B cell (primary cell): ENCODE data around the gene COL4A3. TPM values are rescaled to one million over a fixed set of nuclear protein-coding genes. Genes with fewer than 3 reads are reported as not detected.

ENCODE experiments used
- ATAC-seq: fragments of 200-7000 bp; cut with Tn5 transposase; one replicate; pipeline ENCODE4 v1.10.0; 2021; ENCODE audit warnings: low read depth, mild to moderate bottlenecking, moderate number of reproducible peaks, moderate library complexity
- CTCF ChIA-PET: fragments of 350-600 bp; sonication (Branson Sonifier 250); formaldehyde crosslinking; loops from one replicate; lab custom pipeline; 2021; ENCODE audit warnings: antibody characterized with exemption, inconsistent platforms; lab: Charles Lee
- POLR2A ChIA-PET: fragments of 350-600 bp; sonication (Branson Sonifier 250); formaldehyde crosslinking; loops from one replicate; lab custom pipeline; 2021; ENCODE audit warnings: antibody characterized with exemption; lab: Charles Lee
- DNase-seq: peaks from one replicate; pipeline ENCODE4 v3.0.0; 2013
- H2AFZ ChIP-seq: 2 replicates; pipeline ENCODE4 v1.6.1; 2012; ENCODE audit warnings: mild to moderate bottlenecking, low read depth, low read length; ENCODE audit not compliant: insufficient read depth, poor library complexity, severe bottlenecking
- H3K27ac ChIP-seq, 2 donors: 1 replicate in 1 of 2; 2 replicates in 1 of 2; pipeline ENCODE4 v1.5.1; 2012 to 2013; ENCODE audit warnings: low read length in 2 of 2, mild to moderate bottlenecking in 2 of 2, moderate library complexity in 1 of 2
- H3K27me3 ChIP-seq, 4 experiments: fragments of 200-600 bp in 1 of 4; sonication (generic) in 1 of 4; replicated peaks in 1 of 4; 1 replicate in 2 of 4; 2 replicates in 2 of 4; pipeline versions ENCODE4 v1.6.1 to v1.7.0; 2013 to 2016; ENCODE audit warnings: low read length in 3 of 4, mild to moderate bottlenecking in 2 of 4, mixed read lengths in 1 of 4, moderate library complexity in 1 of 4; ENCODE audit not compliant: insufficient read depth in 4 of 4, control insufficient read depth in 3 of 4; ENCODE audit errors: control extremely low read depth in 1 of 4
- H3K36me3 ChIP-seq, 2 experiments: replicated peaks in 1 of 2; 1 replicate in 1 of 2; 2 replicates in 1 of 2; pipeline versions ENCODE4 v1.6.1 to v1.7.1; 2013; ENCODE audit warnings: low read length in 1 of 2; ENCODE audit not compliant: insufficient read depth in 2 of 2, control insufficient read depth in 1 of 2; ENCODE audit errors: control extremely low read depth in 1 of 2, extremely low read depth in 1 of 2
- H3K4me1 ChIP-seq, 2 donors: fragments of 200-600 bp in 1 of 2; sonication (generic) in 1 of 2; 1 replicate in 1 of 2; 2 replicates in 1 of 2; pipeline versions ENCODE4 v1.5.1 to v1.6.1; 2013 to 2017; ENCODE audit warnings: low read length in 2 of 2; ENCODE audit not compliant: control insufficient read depth in 2 of 2, insufficient read depth in 2 of 2
- H3K4me2 ChIP-seq: replicated peaks from 2 replicates; pipeline ENCODE3; 2012; ENCODE audit warnings: mild to moderate bottlenecking, low read depth, low read length; ENCODE audit not compliant: poor library complexity, severe bottlenecking
- H3K4me3 ChIP-seq, 5 experiments: fragments of 200-600 bp in 1 of 5; sonication (generic) in 1 of 5; 1 replicate in 3 of 5; 2 replicates in 2 of 5; pipeline versions ENCODE4 v1.5.1 to v1.7.0; 2011 to 2016; ENCODE audit warnings: low read length in 4 of 5, mild to moderate bottlenecking in 4 of 5, low read depth in 2 of 5, control low read depth in 1 of 5, moderate library complexity in 1 of 5; ENCODE audit not compliant: insufficient read depth in 1 of 5; ENCODE audit errors: control extremely low read depth in 1 of 5, extremely low read depth in 1 of 5
- H3K79me2 ChIP-seq: fragments of 200-600 bp; sonication (generic); one replicate; pipeline ENCODE4 v1.6.0; 2016; ENCODE audit warnings: low read length; ENCODE audit not compliant: control insufficient read depth, insufficient read depth
- H3K9ac ChIP-seq: fragments of 200-600 bp; sonication (generic); 2 replicates; pipeline ENCODE4 v1.6.1; 2017; ENCODE audit warnings: mild to moderate bottlenecking, low read length, moderate library complexity
- H3K9me3 ChIP-seq, 3 donors: one replicate each; pipeline versions ENCODE4 v1.6.1 to v1.7.1; 2013; ENCODE audit warnings: low read length in 2 of 3; ENCODE audit not compliant: control insufficient read depth in 2 of 3, insufficient read depth in 1 of 3; ENCODE audit errors: control extremely low read depth in 1 of 3
- H4K20me1 ChIP-seq: 2 replicates; pipeline ENCODE4 v1.6.0; 2012; ENCODE audit warnings: mild to moderate bottlenecking, low read length; ENCODE audit not compliant: insufficient read depth, control insufficient read depth, poor library complexity, severe bottlenecking
- H3K27ac Mint-ChIP-seq: one replicate; pipeline ENCODE4 v1.8.0; 2021; ENCODE audit warnings: mixed read lengths
- H3K27me3 Mint-ChIP-seq: one replicate; pipeline ENCODE4 v1.8.0; 2021; ENCODE audit warnings: mixed read lengths
- H3K4me1 Mint-ChIP-seq: one replicate; pipeline ENCODE4 v1.8.0; 2021; ENCODE audit warnings: mixed read lengths
- H3K4me3 Mint-ChIP-seq: one replicate; pipeline ENCODE4 v1.8.0; 2021; ENCODE audit warnings: mixed read lengths
- H3K9me3 Mint-ChIP-seq: one replicate; pipeline ENCODE4 v1.8.0; 2022; ENCODE audit warnings: mixed read lengths; ENCODE audit not compliant: insufficient read depth
- CTCF ChIP-seq: fragments of 200-600 bp; IDR thresholded peaks from one replicate; pipeline ENCODE4 v1.8.0; 2022; ENCODE audit warnings: antibody characterized with exemption, mild to moderate bottlenecking
- EZH2 ChIP-seq: IDR thresholded peaks from 2 replicates; pipeline ENCODE4 v1.6.1; 2012; ENCODE audit warnings: borderline replicate concordance, low read depth, mild to moderate bottlenecking, moderate library complexity, low read length; ENCODE audit not compliant: insufficient read depth, poor library complexity, severe bottlenecking
- WGBS: methylation state at CpG from one replicate; pipeline ENCODE4 v1.1.5; 2013; ENCODE audit warnings: missing lambda C conversion rate; ENCODE audit not compliant: insufficient coverage; 5-methylcytosine and 5-hydroxymethylcytosine counted together
- intact Hi-C: fragments of 100-400 bp; cut with micrococcal nuclease; formaldehyde crosslinking; loops from one replicate; pipeline ENCODE4 v1.10.0; 2022
- polyA plus RNA-seq: library from polyadenylated mRNA; depleted of rRNA; stranded (reverse); fragments of >200 nt; gene quantifications from 2 replicates; pipeline ENCODE4 v1.2.3, GENCODE V29; 2012
- total RNA-seq, 2 donors: library from RNA; stranded (reverse); fragments of 120-200 nt in 1 of 2; gene quantifications; 1 replicate in 1 of 2; 2 replicates in 1 of 2; pipeline versions ENCODE4 v1.2.3 to v1.2.4, GENCODE V29; 2013 to 2022

COL4A3 gene
- total and polyA plus RNA-seq, 2 donors (not counting 1 experiment from before 2014, with no cell fraction given): 33.4 to 45.9 TPM

GRCh38 chr2:227214622-227215041, 50.2 kb downstream of the COL4A3 start:
- no peaks in the 10 kb centered on the region for H3K27me3 Mint-ChIP-seq
- CTCF ChIA-PET: no interaction called here
- POLR2A ChIA-PET: no interaction called here

More at GRCh38 chr2:227214622-227215041, 50.2 kb downstream of the COL4A3 start:
- Histone ChIP-seq H3K4me2 (no peak overlapping the region), H3K4me1 (no peaks in the 10 kb centered on the region), H3K36me3 (no peaks in the 10 kb centered on the region), H3K79me2 (no peaks in the 10 kb centered on the region), H3K9ac (no peak overlapping the region), H3K9me3 (peaks cover 0 to 2% (median 0%) of the 10 kb centered on the region in 3 donors), H3K27me3 (no peaks in the 10 kb centered on the region), H4K20me1 (no peaks in the 10 kb centered on the region), H3K4me3 (no peak overlapping the region), H2AFZ (no peak overlapping the region), H3K27ac (no peak overlapping the region)
- Mint-ChIP-seq H3K27ac (no peak overlapping the region), H3K9me3 (peaks cover 3% of the 10 kb centered on the region), H3K4me3 (no peak overlapping the region), H3K4me1 (no peaks in the 10 kb centered on the region)
- TF ChIP-seq EZH2 (no peak), CTCF (no peak)
- WGBS: no CpG with 5 or more reads among the region's 3 CpGs
- ATAC-seq (no peak), DNase-seq (no peak)
- intact Hi-C loops: no loop called here
